DOHH2 (cell line): ENCODE data around the gene SIK3.

Experiments used
- H3F3A ChIP-seq: fragments of 200-600 bp; sonication (generic), shearing (Covaris generic); 2 replicates; pipeline ENCODE4 v1.6.0; 2016; ENCODE audit warnings: antibody characterized with exemption, mild to moderate bottlenecking; ENCODE audit not compliant: control insufficient read depth, insufficient read depth
- H3K27ac ChIP-seq: fragments of 200-600 bp; sonication (generic); 2 replicates; pipeline ENCODE4 v1.5.1; 2014; ENCODE audit warnings: low read depth, mild to moderate bottlenecking, low read length, moderate library complexity
- H3K27me3 ChIP-seq: fragments of 200-600 bp; sonication (generic); 2 replicates; pipeline ENCODE4 v1.6.1; 2014; ENCODE audit warnings: mild to moderate bottlenecking, low read length, mixed read lengths; ENCODE audit not compliant: control insufficient read depth
- H3K36me3 ChIP-seq: fragments of 200-600 bp; sonication (generic); 2 replicates; pipeline ENCODE4 v1.6.1; 2014; ENCODE audit warnings: mild to moderate bottlenecking, low read length, moderate library complexity, mixed read lengths; ENCODE audit not compliant: control insufficient read depth
- H3K4me1 ChIP-seq: fragments of 200-600 bp; sonication (generic); 2 replicates; pipeline ENCODE4 v1.6.1; 2014; ENCODE audit warnings: mild to moderate bottlenecking, low read length, mixed read lengths; ENCODE audit not compliant: control insufficient read depth
- H3K4me2 ChIP-seq: fragments of 200-600 bp; sonication (generic); 2 replicates; pipeline ENCODE4 v1.6.0; 2014; ENCODE audit warnings: mild to moderate bottlenecking, low read length, moderate library complexity
- H3K4me3 ChIP-seq: fragments of 200-600 bp; sonication (generic); 2 replicates; pipeline ENCODE4 v1.5.1; 2014; ENCODE audit warnings: mild to moderate bottlenecking, low read length, mixed read lengths
- H3K79me2 ChIP-seq: fragments of 200-600 bp; sonication (generic); 2 replicates; pipeline ENCODE4 v1.6.1; 2014; ENCODE audit warnings: mild to moderate bottlenecking, low read length, mixed read lengths; ENCODE audit not compliant: control insufficient read depth
- H3K9me2 ChIP-seq: fragments of 200-600 bp; sonication (generic); replicated peaks from 2 replicates; pipeline ENCODE4 v1.6.1; 2014; ENCODE audit warnings: mild to moderate bottlenecking, low read length, mixed read lengths; ENCODE audit not compliant: control insufficient read depth
- H3K9me3 ChIP-seq: fragments of 200-600 bp; sonication (generic); 2 replicates; pipeline ENCODE4 v1.6.1; 2014; ENCODE audit warnings: antibody characterized with exemption, low read length, mixed read lengths; ENCODE audit not compliant: control insufficient read depth, insufficient read depth
- H4K20me1 ChIP-seq: fragments of 200-600 bp; sonication (generic); 2 replicates; pipeline ENCODE4 v1.6.0; 2014; ENCODE audit warnings: low read depth, mild to moderate bottlenecking, antibody characterized with exemption, low read length, moderate library complexity; ENCODE audit not compliant: control insufficient read depth, insufficient read depth
- EZH2phosphoT487 ChIP-seq: fragments of 200-600 bp; sonication (generic); IDR thresholded peaks from 2 replicates; pipeline ENCODE4 v1.6.1; 2017; ENCODE audit warnings: borderline replicate concordance, mild to moderate bottlenecking, antibody characterized with exemption, low read length, moderate library complexity, mixed read lengths
- TF ChIP-seq, protein P1 (sequence below): fragments of 200-600 bp; sonication (generic); IDR thresholded peaks from one replicate; pipeline ENCODE4 v1.5.1; 2014; ENCODE audit warnings: antibody characterized with exemption, mild to moderate bottlenecking, low read depth, low read length; ENCODE audit not compliant: poor library complexity, severe bottlenecking

SIK3 gene

DNA sequence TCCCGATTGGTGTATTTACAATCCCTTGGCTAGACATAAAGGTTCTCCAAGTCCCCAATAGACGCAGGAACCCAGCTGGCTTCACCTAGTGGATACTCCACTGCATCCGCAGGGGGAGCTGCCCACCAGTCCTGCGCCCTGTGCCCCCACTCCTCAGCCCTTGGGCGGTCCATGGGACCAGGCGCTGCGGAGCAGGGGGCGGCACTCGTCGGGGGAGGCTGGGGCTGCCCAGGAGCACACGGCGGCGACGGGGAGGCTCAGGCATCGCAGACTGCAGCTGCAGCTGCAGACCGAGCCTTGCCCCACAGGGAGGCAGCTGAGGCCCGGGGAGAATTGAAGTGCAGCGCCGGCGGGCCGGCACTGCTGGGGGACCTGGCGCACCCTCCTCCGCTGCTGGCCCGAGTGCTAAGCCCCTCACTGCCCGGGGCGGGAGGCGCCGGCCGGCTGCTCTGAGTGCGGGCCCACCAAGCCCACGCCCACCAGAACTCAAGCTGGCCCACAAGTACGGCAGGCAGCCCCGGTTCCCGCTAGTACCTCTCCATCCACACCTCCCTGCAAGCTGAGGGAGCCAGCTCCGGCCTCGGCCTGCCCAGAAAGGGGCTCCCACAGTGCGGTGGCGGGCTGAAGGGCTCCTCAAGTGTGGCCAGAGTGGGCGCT, 12.2 kb upstream of the SIK3 start:
- H3K9me3 ChIP-seq = peaks cover 4% of the 10 kb centered on the region; the same call in 1 of the 2 replicates
- no peak overlapping the region for H3K27ac ChIP-seq
- no peak overlapping the region for H3K4me2 ChIP-seq
- H3K27me3 ChIP-seq = 0 out of 2 replicates have a peak, but pooled peaks cover 3% of the 10 kb centered on the region
- H3K4me1 ChIP-seq = peaks cover 11% of the 10 kb centered on the region
- H3K36me3 ChIP-seq = no peaks in the 10 kb centered on the region
- no peaks in the 10 kb centered on the region for H3K9me2 ChIP-seq
- no peak overlapping the region for H3K4me3 ChIP-seq
- no peaks in the 10 kb centered on the region for H3K79me2 ChIP-seq
- H3F3A ChIP-seq = no peaks in the 10 kb centered on the region
- no peak for TF ChIP-seq EZH2phosphoT487
- TF ChIP-seq, protein P1, sequence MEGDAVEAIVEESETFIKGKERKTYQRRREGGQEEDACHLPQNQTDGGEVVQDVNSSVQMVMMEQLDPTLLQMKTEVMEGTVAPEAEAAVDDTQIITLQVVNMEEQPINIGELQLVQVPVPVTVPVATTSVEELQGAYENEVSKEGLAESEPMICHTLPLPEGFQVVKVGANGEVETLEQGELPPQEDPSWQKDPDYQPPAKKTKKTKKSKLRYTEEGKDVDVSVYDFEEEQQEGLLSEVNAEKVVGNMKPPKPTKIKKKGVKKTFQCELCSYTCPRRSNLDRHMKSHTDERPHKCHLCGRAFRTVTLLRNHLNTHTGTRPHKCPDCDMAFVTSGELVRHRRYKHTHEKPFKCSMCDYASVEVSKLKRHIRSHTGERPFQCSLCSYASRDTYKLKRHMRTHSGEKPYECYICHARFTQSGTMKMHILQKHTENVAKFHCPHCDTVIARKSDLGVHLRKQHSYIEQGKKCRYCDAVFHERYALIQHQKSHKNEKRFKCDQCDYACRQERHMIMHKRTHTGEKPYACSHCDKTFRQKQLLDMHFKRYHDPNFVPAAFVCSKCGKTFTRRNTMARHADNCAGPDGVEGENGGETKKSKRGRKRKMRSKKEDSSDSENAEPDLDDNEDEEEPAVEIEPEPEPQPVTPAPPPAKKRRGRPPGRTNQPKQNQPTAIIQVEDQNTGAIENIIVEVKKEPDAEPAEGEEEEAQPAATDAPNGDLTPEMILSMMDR = no peak
- no peaks in the 10 kb centered on the region for H4K20me1 ChIP-seq

GRCh38 chr11:117107701-117108590, 9.7 kb upstream of the SIK3 start:
- H3F3A ChIP-seq = no peaks in the 10 kb centered on the region

DNA sequence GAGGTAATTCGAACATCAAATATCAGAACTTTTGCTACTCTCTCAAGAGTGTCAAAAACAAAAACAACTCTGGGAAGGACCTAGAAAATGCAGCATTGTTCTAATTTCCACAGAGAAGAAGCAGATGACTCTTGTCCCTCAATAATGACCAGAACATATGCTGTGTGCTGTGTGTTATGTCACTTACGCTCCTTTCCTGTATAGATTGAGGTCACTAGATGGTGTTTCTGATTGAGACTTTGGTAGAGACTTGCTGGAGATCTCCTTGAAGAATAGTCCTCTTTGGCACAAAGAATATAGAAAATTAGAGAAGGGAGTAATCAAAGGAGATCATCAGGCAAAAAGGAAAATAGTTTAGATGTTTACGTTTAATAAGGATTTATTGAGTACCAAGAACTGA, 2.3 kb upstream of the SIK3 start:
- Histone ChIP-seq H3K9me3 (no peaks in the 10 kb centered on the region), H3K4me1 (peaks cover 32% of the 10 kb centered on the region), H3K4me3 (no peak overlapping the region), H3F3A (0 out of 2 replicates have a peak, but pooled peaks cover 2% of the 10 kb centered on the region), H3K9me2 (no peaks in the 10 kb centered on the region), H3K27me3 (no peaks in the 10 kb centered on the region), H3K27ac (no peak overlapping the region), H4K20me1 (peaks cover 11% of the 10 kb centered on the region; the same call in 1 of the 2 replicates), H3K79me2 (peaks cover 28% of the 10 kb centered on the region), H3K36me3 (no peaks in the 10 kb centered on the region), H3K4me2 (no peak overlapping the region)
- TF ChIP-seq EZH2phosphoT487 = no peak
- TF ChIP-seq, protein P1 = no peak

More at GRCh38 chr11:117107701-117108590, 9.7 kb upstream of the SIK3 start:
- no peak overlapping the region for H3K27ac ChIP-seq
- H3K4me2 ChIP-seq = no peak overlapping the region
- no peaks in the 10 kb centered on the region for H3K9me2 ChIP-seq
- H4K20me1 ChIP-seq = no peaks in the 10 kb centered on the region
- no peaks in the 10 kb centered on the region for H3K79me2 ChIP-seq
- peaks cover 4% of the 10 kb centered on the region; the same call in 1 of the 2 replicates for H3K9me3 ChIP-seq
- TF ChIP-seq, protein P1 = no peak
- no peak for TF ChIP-seq EZH2phosphoT487
- H3K4me1 ChIP-seq = peaks cover 11% of the 10 kb centered on the region
- H3K27me3 ChIP-seq = 0 out of 2 replicates have a peak, but pooled peaks cover 3% of the 10 kb centered on the region
- no peaks in the 10 kb centered on the region for H3K36me3 ChIP-seq
- H3K4me3 ChIP-seq = no peak overlapping the region
